Measurements from ENCODE around the gene FMNL2. TPM values are rescaled to one million over a fixed set of nuclear protein-coding genes. Genes with fewer than 3 reads are reported as not detected.

FMNL2 gene
- total RNA-seq, 1 donor from 2014 or later, result 34.3 TPM

DNA sequence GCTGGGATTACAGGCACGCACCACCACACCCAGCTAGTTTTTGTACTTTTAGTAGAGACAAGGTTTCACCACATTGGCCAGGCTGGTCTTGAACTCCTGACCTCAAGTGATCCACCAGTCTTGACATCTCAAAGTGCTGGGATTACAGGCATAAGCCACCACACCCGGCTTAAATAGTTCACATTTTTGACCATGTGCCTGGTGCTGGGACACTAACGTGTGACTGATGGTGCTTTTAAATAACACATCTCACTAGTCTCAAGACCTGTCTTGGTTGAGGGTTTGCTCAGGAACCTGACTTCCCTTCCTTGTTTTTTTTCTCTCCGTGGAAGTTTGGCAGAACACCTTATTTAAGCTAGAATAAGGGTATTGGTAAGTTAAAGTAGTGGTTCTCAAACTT, 8.5 kb downstream of the FMNL2 start:
- H3K4me1 Mint-ChIP-seq (ENCODE audit: low read depth, unreplicated experiment), result peaks cover 18% of the 10 kb centered on the region

DNA sequence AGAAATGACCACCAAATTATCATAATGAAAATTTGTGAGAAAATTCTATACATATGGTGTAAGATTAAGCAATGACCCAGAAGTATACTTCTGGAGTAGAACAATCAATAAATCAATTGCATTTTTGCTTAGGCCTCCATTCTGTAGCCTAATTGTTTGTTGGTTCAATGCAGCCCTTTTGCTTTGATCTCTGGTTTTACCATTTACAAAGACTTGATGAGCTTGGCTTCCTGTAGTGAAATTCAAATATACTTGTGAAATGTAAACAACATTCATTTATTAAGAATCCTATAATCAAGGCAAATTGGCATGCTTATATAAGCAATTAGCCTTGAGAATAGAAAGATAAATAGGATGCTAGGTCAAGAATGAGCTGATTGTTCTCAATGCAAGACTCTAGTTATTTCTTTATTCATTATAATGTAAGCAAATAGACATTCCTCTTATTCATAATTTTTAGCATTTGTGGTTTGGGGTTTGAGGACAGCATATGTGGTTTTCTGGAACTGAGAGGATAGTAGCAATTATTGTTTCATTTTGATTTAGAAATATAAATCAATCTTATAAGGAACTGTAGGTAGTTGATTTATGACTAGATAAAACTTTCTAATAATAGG, 9.7 kb downstream of the FMNL2 start:
- no peaks in the 10 kb centered on the region for H3K36me3 ChIP-seq (ENCODE audit: insufficient read depth, low read length)
- no peaks in the 10 kb centered on the region for H3K9me3 ChIP-seq (ENCODE audit: insufficient read depth, low read depth, low read length)
- Mint-ChIP-seq H3K4me1 (ENCODE audit: low read depth, unreplicated experiment) (peaks cover 18% of the 10 kb centered on the region), H3K27ac (ENCODE audit: unreplicated experiment) (no peak overlapping the region), H3K4me3 (ENCODE audit: unreplicated experiment) (no peak overlapping the region), H3K9me3 (ENCODE audit: unreplicated experiment) (no peaks in the 10 kb centered on the region), H3K36me3 (ENCODE audit: low read depth, unreplicated experiment) (peaks cover 13% of the 10 kb centered on the region), H3K27me3 (ENCODE audit: low read depth, unreplicated experiment) (peaks cover 32% of the 10 kb centered on the region)
- H3K4me2 ChIP-seq (ENCODE audit: low read length), result no peak overlapping the region
- no peak overlapping the region for H3K27ac ChIP-seq (ENCODE audit: low read depth, low read length)
- H4K20me1 ChIP-seq (ENCODE audit: insufficient read depth, low read length), result peaks cover 90% of the 10 kb centered on the region
- FAIRE-seq, result no peak
- peaks cover 10% of the 10 kb centered on the region for H3K27me3 ChIP-seq (ENCODE audit: insufficient read depth, low read length)
- H2AFZ ChIP-seq (ENCODE audit: low read depth, low read length), result no peak overlapping the region
- TF ChIP-seq EZH2 (IDR thresholded peaks at IDR 0.05; ENCODE audit: insufficient read depth, low read length), result no peak
- TF ChIP-seq, protein P1, sequence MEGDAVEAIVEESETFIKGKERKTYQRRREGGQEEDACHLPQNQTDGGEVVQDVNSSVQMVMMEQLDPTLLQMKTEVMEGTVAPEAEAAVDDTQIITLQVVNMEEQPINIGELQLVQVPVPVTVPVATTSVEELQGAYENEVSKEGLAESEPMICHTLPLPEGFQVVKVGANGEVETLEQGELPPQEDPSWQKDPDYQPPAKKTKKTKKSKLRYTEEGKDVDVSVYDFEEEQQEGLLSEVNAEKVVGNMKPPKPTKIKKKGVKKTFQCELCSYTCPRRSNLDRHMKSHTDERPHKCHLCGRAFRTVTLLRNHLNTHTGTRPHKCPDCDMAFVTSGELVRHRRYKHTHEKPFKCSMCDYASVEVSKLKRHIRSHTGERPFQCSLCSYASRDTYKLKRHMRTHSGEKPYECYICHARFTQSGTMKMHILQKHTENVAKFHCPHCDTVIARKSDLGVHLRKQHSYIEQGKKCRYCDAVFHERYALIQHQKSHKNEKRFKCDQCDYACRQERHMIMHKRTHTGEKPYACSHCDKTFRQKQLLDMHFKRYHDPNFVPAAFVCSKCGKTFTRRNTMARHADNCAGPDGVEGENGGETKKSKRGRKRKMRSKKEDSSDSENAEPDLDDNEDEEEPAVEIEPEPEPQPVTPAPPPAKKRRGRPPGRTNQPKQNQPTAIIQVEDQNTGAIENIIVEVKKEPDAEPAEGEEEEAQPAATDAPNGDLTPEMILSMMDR (IDR thresholded peaks at IDR 0.05; ENCODE audit: insufficient read depth, low read depth, low read length), result no peak
- no peak overlapping the region for H3K4me3 ChIP-seq (ENCODE audit: insufficient read depth, low read depth, low read length)
- no peak for DNase-seq (ENCODE audit: low read depth)
- peaks cover 58% of the 10 kb centered on the region for H3K79me2 ChIP-seq (ENCODE audit: insufficient read depth, low read length)
- peaks cover 3% of the 10 kb centered on the region for H3K4me1 ChIP-seq (ENCODE audit: insufficient read depth, low read length)
- no peak overlapping the region for H3K9ac ChIP-seq (ENCODE audit: low read length)

More for the DNA sequence above, 8.5 kb downstream of the FMNL2 start:
- H3K27me3 ChIP-seq (ENCODE audit: insufficient read depth, low read length), result peaks cover 6% of the 10 kb centered on the region
- no peaks in the 10 kb centered on the region for H3K9me3 Mint-ChIP-seq (ENCODE audit: unreplicated experiment)
- H3K4me3 Mint-ChIP-seq (ENCODE audit: unreplicated experiment), result no peak overlapping the region
- DNase-seq (ENCODE audit: low read depth), result no peak
- H3K4me3 ChIP-seq (ENCODE audit: insufficient read depth, low read depth, low read length), result no peak overlapping the region
- no peak overlapping the region for H3K4me2 ChIP-seq (ENCODE audit: low read length)
- peaks cover 24% of the 10 kb centered on the region for H3K27me3 Mint-ChIP-seq (ENCODE audit: low read depth, unreplicated experiment)
- peaks cover 3% of the 10 kb centered on the region for H3K4me1 ChIP-seq (ENCODE audit: insufficient read depth, low read length)
- peaks cover 93% of the 10 kb centered on the region for H4K20me1 ChIP-seq (ENCODE audit: insufficient read depth, low read length)
- no peak overlapping the region for H2AFZ ChIP-seq (ENCODE audit: low read depth, low read length)
- TF ChIP-seq, protein P1 (IDR thresholded peaks at IDR 0.05; ENCODE audit: insufficient read depth, low read depth, low read length), result no peak
- TF ChIP-seq EZH2 (IDR thresholded peaks at IDR 0.05; ENCODE audit: insufficient read depth, low read length), result no peak
- FAIRE-seq, result no peak
- H3K27ac Mint-ChIP-seq (ENCODE audit: unreplicated experiment), result no peak overlapping the region
- no peak overlapping the region for H3K9ac ChIP-seq (ENCODE audit: low read length)
- peaks cover 13% of the 10 kb centered on the region for H3K36me3 Mint-ChIP-seq (ENCODE audit: low read depth, unreplicated experiment)
- H3K27ac ChIP-seq (ENCODE audit: low read depth, low read length), result no peak overlapping the region
- peaks cover 62% of the 10 kb centered on the region for H3K79me2 ChIP-seq (ENCODE audit: insufficient read depth, low read length)
- H3K36me3 ChIP-seq (ENCODE audit: insufficient read depth, low read length), result no peaks in the 10 kb centered on the region
- no peaks in the 10 kb centered on the region for H3K9me3 ChIP-seq (ENCODE audit: insufficient read depth, low read depth, low read length)

DNA sequence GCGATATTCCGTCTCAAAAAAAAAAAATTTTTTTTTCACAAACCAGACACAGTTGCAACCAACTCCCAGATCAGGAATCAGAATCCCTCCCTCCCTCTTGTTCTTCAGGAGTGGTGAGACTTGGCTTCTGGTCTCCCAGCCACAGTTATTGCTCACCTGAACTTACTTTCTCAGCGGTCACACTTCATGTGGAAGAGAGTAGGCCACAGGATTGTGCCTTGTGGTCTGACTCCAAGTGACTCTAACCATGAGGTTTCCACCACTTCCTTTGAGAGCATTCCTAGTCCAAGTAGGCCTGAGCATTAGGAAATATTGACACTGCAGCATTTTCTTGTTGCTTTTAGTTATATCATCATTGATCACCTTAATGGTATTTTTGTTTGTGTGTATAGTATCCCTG, 12.1 kb downstream of the FMNL2 start:
- Histone ChIP-seq H3K79me2 (ENCODE audit: insufficient read depth, low read length) (peaks cover 50% of the 10 kb centered on the region), H2AFZ (ENCODE audit: low read depth, low read length) (no peak overlapping the region), H4K20me1 (ENCODE audit: insufficient read depth, low read length) (peaks cover 78% of the 10 kb centered on the region), H3K9ac (ENCODE audit: low read length) (no peak overlapping the region), H3K4me1 (ENCODE audit: insufficient read depth, low read length) (peaks cover 3% of the 10 kb centered on the region), H3K27ac (ENCODE audit: low read depth, low read length) (no peak overlapping the region), H3K4me2 (ENCODE audit: low read length) (peak overlapping the region; percentile 6), H3K9me3 (ENCODE audit: insufficient read depth, low read depth, low read length) (no peaks in the 10 kb centered on the region), H3K4me3 (ENCODE audit: insufficient read depth, low read depth, low read length) (no peak overlapping the region), H3K27me3 (ENCODE audit: insufficient read depth, low read length) (peaks cover 6% of the 10 kb centered on the region), H3K36me3 (ENCODE audit: insufficient read depth, low read length) (no peaks in the 10 kb centered on the region)
- Mint-ChIP-seq H3K4me3 (ENCODE audit: unreplicated experiment) (no peak overlapping the region), H3K27ac (ENCODE audit: unreplicated experiment) (no peak overlapping the region), H3K36me3 (ENCODE audit: low read depth, unreplicated experiment) (peaks cover 13% of the 10 kb centered on the region), H3K27me3 (ENCODE audit: low read depth, unreplicated experiment) (peaks cover 28% of the 10 kb centered on the region), H3K4me1 (ENCODE audit: low read depth, unreplicated experiment) (peaks cover 14% of the 10 kb centered on the region), H3K9me3 (ENCODE audit: unreplicated experiment) (peaks cover 2% of the 10 kb centered on the region)
- peak; percentile 96 for DNase-seq (ENCODE audit: low read depth)
- FAIRE-seq, result no peak
- no peak for TF ChIP-seq EZH2 (IDR thresholded peaks at IDR 0.05; ENCODE audit: insufficient read depth, low read length)
- TF ChIP-seq, protein P1 (IDR thresholded peaks at IDR 0.05; ENCODE audit: insufficient read depth, low read depth, low read length), result no peak

Measured in astrocyte (in vitro differentiated cells and primary cell).